ENCODE measurements around the gene AGAP3. TPM values are rescaled to one million over a fixed set of nuclear protein-coding genes. Genes with fewer than 3 reads are reported as not detected.

Gene AGAP3
- total and polyA plus RNA-seq, 9 donors, result 22.3 to 125 (median 79.9) TPM

- H3K27ac ChIP-seq, result no peak overlapping the region
- H3K36me3 ChIP-seq, result no peaks in the 10 kb centered on the region
- TF ChIP-seq CTCF (IDR thresholded peaks at IDR 0.05) (no peak), EP300 (IDR thresholded peaks at IDR 0.05) (no peak), POLR2A (IDR thresholded peaks at IDR 0.05) (no peak)
- no peak for DNase-seq
- no peaks in the 10 kb centered on the region for H3K27me3 ChIP-seq
- H3K4me1 ChIP-seq (ENCODE audit: insufficient read depth), result peaks cover 7% of the 10 kb centered on the region
- 78 to 84% (median 80%) methylated on average over 13 of the region's 13 CpGs for WGBS, 3 donors
- intact Hi-C loops (cut with DNase I), result loop anchor here in 3 of 4 donors (5.0 to 10.0 kb wide), 5 partner anchors 76 to 216 kb away; no protein-coding TSS in a partner anchor
- H3K9me3 ChIP-seq, result no peaks in the 10 kb centered on the region
- H3K4me3 ChIP-seq, result no peak overlapping the region
Measured at GRCh38 chr7:151113344-151114150, 27.3 kb downstream of the AGAP3 start.

GRCh38 chr7:151114151-151115090 lies 28.1 kb downstream of the AGAP3 start:
- no peak overlapping the region for H3K4me3 ChIP-seq
- H3K27me3 ChIP-seq, result no peaks in the 10 kb centered on the region
- intact Hi-C loops (cut with DNase I), result loop anchor here in 3 of 4 donors (5.0 to 10.0 kb wide), 5 partner anchors 77 to 217 kb away; no protein-coding TSS in a partner anchor
- H3K9me3 ChIP-seq, result no peaks in the 10 kb centered on the region
- TF ChIP-seq POLR2A (IDR thresholded peaks at IDR 0.05) (no peak), EP300 (IDR thresholded peaks at IDR 0.05) (no peak), CTCF (IDR thresholded peaks at IDR 0.05) (no peak)
- no peak for DNase-seq
- no peak overlapping the region for H3K27ac ChIP-seq
- peaks cover 3% of the 10 kb centered on the region for H3K4me1 ChIP-seq (ENCODE audit: insufficient read depth)
- 28 to 39% (median 29%) methylated on average over 70 to 101 of the region's 101 CpGs for WGBS, 3 donors
- H3K36me3 ChIP-seq, result no peaks in the 10 kb centered on the region

- Histone ChIP-seq H3K9me3 (no peaks in the 10 kb centered on the region), H3K4me3 (no peak overlapping the region), H3K36me3 (no peaks in the 10 kb centered on the region), H3K27ac (no peak overlapping the region), H3K27me3 (no peaks in the 10 kb centered on the region), H3K4me1 (ENCODE audit: insufficient read depth) (peaks cover 3% of the 10 kb centered on the region)
- TF ChIP-seq POLR2A (IDR thresholded peaks at IDR 0.05) (no peak), CTCF (IDR thresholded peaks at IDR 0.05) (no peak), EP300 (IDR thresholded peaks at IDR 0.05) (no peak)
- WGBS, 3 donors, result 10 to 22% (median 14%) methylated on average over 42 to 114 of the region's 114 CpGs
- intact Hi-C loops (cut with DNase I), result loop anchor here in 2 of 4 donors (10.0 kb wide), 1 partner anchor 100 kb away; no protein-coding TSS in a partner anchor
- DNase-seq, result no peak
Measured at GRCh38 chr7:151115121-151115835, 29.0 kb downstream of the AGAP3 start.

All from ovary (tissue), 9 donors.